NCI-H2107 treated with DMSO at 0.1 percent for 48 hours (cell line): ENCODE results near the gene NME4.
"Not testable (repeated sequence)": the region's sequence is repeated elsewhere in the genome, so short reads cannot be mapped to it uniquely, and the experiment has no call there.

Experiments used
- DNase-seq: peaks from one replicate; lab custom pipeline; 2025; ENCODE audit not compliant: unreplicated experiment; lab: John Stamatoyannopoulos, UW

The NME4 gene

DNA sequence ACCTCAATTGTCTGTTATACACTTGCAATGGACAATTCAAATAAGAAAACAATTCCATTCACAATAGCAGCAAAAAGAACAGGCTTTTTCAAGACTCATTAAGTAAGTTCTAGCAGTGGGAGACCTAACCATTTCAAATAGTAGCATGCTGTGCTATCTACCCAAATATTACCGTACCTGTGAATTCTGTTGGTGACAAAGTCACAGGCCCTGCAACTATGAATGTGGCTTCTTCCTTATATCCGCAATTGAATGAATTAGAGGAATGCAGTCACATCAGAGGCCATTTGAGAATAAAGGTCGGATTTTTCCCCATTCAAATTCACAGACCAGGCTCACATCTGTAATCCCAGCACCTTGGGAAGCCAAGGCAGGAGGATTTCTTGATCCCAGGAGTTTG, 800 bp upstream of the NME4 start:
- peak; percentile 63 for DNase-seq

DNA sequence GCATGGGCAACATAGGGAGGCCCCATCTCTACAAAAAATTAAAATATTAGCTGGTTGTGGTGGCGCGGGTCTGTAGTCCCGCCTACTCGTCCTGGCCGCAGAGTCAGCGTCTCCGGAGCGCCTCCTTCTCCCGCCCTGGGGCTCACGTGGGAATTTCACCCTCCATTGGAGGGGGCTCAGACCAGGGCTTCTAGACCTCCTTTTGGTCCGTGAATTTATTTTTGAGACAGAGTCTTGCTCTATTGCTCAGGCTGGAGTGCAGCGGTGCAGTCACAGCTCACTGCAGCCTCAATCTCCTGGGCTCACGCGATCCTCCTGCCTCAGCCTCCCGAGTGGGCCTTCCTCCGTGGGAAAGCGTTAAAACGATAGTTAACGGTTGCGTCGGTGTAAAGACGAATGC, 394 bp upstream of the NME4 start:
- DNase-seq = no peak

DNA sequence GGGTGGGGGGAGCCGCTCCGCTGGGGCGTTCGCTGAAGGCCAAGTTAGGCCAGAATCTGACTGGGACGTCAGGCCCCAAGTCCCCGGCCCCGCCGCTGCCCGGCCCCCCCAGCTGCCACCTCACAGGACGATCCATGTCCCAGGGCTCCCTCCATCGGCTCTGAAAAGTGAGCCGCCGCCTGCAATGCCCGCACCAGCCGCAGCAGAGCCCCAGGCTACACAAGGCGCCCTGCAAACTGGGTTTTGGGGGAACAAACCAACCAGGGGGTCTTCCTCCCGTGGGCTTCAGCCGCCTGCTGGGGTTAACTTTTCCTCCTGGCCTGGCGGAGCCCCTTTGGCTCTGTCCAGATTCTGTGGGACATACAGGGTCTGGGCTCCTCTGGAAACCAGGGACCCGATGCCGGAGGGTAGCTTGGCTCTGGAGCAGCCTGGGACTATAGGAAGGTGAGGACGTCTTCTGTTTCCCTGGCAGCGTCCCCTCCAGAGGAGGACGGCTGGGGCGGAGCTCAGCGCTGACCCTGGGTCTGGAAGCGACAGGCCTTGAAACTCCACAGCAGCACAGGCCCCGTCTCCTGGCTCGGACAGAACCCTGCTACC, 835 bp downstream of the NME4 start:
- DNase-seq = no peak

DNA sequence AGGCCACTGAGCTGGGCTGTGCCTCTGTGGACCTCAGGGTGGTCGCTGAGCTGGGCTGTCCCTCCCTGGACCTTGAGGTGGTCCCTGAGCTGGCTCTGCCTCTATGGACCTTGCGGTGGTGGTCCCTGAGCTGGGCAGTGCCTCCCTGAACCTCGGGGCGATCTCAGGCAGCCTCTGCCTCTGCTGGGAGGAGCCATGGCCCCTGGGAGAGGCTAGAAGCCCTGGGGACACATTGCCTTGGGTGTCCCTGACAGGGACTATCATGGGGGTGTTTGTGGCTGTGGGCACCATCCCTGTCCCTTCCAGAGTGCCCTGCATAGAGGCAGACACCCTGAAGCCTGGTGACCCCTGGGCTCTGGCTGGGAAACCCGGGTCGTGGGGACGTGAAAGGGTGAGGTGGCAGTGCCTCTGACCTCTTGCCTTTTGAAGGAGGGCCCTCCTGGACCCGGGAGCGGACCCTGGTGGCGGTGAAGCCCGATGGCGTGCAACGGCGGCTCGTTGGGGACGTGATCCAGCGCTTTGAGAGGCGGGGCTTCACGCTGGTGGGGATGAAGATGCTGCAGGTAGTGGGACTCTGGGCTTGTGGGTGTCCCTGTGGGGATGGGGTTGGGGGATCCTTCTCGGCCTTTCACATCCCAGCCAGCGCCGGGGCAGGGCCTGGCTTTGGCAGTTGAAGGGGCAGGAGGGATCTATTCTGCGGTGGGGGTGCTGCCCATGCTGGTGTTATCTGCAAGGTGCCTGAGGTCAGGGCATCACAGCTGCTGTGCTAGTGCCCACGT, 1.8 kb downstream of the NME4 start:
- no peak for DNase-seq

DNA sequence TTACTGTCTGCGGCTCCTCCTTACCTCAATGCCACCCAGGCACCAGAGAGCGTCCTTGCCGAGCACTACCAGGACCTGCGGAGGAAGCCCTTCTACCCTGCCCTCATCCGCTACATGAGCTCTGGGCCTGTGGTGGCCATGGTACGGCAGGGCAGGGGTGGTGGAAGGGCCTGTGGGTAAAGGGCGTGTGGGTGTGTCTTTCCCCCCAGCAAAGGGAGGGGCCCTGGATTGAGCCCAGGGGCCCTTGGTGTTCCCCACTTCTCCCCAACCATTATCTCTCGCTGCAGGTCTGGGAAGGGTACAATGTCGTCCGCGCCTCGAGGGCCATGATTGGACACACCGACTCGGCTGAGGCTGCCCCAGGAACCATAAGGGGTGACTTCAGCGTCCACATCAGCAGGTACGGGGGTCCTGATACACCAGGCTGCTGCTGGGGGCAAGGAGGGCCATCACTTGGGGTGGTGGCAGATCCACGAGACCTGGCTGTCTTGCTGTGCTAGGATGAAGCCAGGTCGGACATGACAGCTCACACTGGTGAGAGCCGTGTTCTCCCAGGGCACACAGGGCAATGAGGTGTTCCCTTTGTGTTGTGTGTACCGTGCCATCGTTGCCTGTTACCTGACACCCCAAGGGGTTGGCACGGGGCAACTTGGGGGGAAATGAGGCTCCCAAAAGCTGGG, 2.5 kb downstream of the NME4 start:
- DNase-seq = no peak

DNA sequence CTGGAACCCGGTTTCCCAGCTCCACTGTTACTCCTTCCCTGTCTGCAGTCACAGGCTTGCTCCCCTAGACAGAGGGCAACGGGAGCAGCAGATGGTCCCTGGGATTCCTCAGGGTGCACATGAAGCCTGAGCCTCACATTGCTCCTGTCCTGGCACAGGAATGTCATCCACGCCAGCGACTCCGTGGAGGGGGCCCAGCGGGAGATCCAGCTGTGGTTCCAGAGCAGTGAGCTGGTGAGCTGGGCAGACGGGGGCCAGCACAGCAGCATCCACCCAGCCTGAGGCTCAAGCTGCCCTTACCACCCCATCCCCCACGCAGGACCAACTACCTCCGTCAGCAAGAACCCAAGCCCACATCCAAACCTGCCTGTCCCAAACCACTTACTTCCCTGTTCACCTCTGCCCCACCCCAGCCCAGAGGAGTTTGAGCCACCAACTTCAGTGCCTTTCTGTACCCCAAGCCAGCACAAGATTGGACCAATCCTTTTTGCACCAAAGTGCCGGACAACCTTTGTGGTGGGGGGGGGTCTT, 3.1 kb downstream of the NME4 start:
- no peak for DNase-seq

DNA sequence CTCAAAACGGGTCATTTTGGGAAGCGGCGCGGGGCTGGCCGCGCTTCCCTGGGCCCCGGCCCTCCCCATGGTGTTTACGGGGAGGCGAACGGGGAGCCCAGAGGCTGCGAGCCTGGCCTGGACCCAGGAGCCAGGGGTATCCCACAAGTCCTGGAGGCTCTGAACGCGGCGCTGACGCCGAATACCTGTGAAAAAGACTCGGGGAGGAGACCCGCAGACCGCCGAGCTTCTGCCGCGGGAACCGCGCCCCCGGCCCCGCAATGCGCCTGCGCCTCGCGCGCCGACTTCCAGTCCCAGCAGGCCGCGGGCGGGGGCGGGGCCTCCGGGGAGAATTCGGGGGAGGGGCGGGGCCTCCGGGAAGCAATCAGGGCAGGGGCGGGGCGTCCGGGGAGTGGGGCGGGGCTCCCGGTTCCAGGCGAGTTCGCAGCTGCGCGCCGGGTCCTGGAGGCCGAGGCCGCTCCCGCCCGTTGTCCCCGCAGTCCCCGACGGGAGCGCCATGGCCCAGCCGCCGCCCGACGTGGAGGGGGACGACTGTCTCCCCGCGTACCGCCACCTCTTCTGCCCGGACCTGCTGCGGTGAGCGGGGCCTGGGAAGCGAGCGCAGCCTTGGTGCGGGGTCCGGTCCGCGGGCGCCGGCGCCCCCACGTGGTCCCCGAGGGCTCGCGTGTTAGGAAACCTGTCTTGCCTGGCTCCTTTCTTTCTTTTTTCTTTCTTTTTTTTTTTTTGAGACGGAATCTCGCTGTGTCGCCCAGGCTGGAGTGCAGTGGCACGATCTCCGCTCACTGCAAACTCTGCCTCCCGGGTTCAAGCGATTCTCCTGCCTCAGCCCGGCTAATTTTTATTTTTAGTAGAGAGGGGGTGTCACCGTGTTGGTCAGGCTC, 4.7 kb downstream of the NME4 start, which contains the start of gene DECR2:
Gene DECR2 (plus strand): TSS at position 418 of the 881 bp plus-strand sequence. CDS start 79 bp downstream, at position 497.
- DNase-seq = peak; percentile 74

DNA sequence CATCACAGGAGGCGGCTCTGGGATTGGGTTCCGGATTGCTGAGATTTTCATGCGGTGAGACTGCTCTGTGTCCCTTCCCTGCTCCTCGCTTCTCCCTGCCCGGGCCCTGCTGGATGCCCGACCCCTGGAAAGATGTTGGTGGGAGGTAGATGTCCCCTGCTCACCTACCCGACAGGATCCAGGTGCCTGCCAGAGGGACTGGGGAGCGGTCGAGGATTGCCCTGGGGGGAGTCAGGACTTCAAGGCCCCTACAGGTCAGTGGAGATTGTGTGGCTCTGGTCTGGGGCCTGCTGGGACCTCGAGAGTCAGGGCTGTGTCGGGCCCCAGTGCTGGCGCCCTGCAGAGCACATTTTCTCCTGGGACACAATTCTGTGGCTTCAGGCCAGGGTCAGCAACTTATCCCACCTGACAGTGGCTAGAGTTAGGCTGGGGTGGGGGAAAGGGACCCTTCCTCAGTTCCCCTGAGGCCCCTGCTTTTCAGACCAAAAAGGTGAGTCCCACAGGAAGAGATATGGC, 8.0 kb downstream of the NME4 start:
- DNase-seq = no peak

DNA sequence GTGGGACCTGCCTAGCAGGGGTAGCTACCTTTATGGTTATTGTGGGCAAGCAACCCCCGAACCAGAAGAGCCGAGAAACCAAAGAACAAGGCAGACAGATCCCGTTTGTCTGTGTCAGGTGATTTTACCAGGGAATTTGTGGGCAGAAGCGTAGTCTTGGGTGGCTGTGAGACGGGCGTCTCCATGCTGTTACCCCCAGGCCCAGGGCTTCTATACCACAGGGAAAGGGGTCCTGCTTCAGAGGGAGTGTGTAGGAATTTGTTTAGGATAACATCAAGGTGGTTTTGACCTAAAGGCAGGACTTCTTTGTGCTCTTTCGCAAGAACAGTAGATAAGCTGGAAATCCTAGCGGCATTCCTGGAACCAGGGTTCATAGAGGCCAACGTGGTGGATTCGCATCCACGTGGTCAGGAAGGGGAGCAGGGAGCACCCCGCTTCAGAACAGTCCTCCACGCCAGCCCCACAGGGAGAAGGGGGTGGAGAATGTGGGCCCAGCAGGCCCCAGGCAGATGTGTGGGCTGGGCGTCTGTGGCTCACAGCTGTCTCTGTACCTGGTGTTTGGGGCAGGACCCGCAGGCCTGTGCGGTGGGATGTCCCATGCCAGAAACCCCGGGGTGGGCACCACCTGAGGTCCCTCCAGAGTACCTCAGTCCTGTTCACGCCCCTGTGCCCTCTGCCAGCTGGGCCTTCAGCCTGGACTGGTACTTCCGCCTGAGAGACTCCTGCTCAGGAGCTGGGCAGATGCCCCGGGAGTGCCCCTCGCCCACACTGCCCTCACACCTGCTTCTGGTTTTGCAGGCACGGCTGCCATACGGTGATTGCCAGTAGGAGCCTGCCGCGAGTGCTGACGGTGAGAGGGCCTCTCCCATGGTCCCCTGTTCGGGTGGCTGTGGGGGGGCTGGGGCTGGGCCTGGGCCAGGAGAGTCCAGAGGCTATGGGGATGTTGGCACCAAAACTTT, 8.8 kb downstream of the NME4 start:
- DNase-seq = no peak

DNA sequence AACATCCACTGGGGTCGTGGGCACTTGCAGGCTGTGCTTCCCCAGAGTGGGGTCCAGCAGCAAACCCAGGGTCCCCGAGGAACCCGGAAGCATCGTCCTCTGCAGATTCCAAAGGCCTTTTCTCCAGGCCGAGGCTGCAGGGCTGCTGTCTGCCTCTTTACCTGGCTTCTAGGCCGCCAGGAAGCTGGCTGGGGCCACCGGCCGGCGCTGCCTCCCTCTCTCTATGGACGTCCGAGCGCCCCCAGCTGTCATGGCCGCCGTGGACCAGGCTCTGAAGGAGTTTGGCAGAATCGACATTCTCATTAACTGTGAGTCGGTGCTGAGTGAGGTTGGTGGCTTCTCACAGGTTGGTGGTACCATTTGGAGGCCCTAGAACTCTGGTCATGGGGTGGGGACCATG, 10.3 kb downstream of the NME4 start:
- DNase-seq = no peak

DNA sequence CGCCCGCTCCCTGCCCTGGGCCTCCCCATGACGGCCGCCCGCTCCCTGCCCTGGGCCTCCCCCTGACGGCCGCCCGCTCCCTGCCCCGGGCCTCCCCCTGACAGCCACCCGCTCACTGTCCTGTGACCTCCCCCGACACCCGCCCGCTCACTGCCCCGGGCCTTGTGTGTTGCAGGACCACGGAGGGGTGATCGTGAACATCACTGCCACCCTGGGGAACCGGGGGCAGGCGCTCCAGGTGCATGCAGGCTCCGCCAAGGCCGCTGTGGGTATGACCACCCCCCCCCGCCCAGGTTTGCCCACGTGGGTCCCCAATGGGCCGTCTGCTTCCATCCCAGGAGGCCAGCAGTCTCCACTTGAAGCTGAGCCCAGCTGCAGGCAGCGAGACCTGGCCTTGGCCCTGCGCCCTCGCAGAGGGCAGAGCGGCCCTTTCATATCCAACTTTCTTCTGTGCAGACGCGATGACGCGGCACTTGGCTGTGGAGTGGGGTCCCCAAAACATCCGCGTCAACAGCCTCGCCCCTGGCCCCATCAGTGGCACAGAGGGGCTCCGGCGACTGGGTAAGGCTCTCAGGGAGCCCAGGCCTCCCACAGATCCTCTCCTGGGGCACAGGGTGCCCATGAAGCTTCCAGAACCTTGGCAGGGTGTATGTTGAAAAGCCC, 13.6 kb downstream of the NME4 start:
- DNase-seq = no peak

DNA sequence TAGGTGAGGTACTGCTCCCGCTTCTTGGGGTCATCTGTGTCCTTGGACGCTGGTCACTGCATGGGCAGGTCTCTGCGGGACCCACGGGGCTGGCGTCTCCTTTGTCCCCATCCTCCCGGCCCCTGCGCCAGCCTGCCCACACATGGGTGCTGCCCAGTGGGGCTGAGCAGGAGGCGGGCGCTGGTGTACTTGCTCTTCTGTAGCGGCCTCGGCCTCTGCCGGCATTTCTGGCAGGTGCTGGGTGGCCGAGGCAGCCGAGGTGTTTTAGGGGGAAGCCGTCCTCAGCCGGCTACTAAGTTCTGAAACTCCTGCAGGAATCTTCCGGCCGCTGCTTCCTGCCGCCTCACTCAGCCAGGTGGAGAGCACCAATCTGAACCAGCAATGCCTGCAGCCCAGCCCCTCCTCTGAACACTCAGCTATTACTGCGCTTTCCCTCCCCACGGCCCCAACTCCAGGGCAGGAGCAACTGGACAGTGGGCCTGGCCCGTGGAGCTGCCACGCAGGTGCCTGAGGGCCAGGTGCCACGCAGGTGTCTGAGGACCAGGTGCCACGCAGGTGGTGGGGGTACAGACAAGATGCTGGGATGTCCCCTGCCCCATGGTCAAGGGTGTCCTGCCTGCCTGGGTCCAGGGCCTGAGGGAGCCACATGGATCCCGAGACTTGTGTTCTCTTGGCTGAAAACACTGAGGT, 14.7 kb downstream of the NME4 start:
- no peak for DNase-seq

DNA sequence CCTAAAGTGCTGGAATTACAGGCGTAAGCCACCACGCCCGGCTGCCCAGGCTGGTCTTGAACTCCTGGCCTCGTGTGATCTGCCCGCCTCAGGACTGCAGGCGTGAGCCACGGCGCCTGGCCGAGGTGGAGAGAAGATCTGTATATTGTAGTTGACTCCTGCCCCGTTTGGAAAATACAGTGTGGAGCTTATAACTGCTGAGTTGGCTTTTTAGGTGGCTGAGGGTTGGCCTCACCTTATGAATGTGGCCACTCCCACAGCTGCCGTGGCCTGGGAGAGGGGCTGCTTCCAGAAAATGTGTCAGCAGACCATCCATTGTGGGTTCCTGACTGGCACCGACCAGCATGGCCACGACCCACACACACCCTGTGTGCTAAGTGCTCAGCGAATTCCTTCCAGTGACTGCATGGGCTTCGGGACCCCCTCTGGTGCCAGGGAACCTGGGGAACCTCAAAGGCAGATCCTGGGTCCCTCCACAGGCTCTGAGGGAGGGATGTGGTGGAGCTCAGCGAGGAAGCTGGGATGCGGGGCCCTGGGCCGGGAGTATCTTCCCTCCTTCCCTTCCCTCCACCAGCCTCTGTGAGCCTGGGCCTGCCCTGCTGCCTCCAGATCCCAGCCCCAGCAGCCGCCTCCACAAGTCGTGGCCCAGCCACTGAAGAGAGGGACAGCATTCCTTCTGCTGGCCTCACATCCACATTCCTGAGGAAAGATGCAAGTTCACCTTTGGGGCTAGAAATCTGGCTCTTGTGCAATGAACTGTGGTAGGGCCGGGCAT, 17.6 kb downstream of the NME4 start:
- DNase-seq = no peak

DNA sequence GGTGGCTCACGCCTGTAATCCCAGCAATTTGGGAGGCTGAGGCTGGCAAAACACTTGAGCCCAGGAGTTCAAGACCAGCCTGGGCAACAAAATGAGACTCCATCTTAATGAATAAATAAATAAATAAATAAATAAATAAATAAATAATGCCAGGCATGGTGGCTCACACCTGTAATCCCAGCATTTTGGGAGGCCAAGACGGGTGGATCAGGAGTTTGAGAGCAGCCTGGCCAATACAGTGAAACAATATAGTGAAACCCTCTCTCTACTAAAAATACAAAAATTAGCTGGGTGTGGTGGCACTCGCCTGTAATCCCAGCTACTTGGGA, 18.1 kb downstream of the NME4 start:
- DNase-seq = not testable (repeated sequence)

DNA sequence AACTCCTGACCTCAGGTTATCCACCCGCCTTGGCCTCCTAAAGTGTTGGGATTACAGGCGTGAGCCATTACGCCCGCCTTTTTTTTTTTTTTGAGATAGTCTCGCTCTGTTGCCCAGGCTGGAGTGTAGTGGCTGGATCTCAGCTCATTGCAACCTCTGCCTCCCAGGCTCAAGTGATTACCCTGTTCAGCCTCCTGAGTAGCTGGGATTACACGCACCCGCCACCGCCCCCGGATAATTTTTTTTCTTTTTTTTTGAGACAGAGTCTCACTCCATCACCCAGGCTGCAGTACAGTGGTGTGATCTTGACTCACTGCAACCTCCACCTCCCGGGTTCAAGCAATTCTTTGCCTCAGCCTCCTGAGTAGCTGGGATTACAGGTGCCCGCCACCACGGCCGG, 25.2 kb downstream of the NME4 start:
- not testable (repeated sequence) for DNase-seq

DNA sequence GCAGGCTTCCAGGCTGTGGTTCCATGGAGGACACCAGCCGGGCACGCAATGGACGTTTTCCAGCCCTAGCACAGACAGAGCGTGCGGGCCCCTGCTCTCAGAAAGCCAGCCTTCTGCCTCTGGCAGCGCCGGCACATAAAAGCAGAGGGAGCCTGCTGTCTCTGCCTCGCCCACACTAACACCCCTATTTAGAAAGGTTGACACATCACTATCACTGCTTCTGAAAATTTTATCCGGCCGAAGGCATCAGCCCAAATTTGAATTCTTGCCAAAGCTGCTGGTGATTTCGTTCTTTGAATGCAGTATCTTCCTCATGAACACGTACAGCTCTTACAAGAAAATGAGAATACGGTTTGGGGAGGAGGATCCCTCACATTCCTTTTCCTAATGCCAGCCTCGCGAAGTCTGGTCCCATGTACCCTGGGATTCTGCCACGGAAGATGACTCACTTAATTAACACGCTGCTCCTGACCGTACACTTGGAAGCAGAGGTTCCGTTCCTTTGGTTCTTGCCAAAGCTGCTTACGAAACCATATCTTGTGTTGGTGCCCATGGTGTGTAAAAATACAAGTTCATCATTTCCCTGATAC, 27.1 kb downstream of the NME4 start:
- DNase-seq = no peak

DNA sequence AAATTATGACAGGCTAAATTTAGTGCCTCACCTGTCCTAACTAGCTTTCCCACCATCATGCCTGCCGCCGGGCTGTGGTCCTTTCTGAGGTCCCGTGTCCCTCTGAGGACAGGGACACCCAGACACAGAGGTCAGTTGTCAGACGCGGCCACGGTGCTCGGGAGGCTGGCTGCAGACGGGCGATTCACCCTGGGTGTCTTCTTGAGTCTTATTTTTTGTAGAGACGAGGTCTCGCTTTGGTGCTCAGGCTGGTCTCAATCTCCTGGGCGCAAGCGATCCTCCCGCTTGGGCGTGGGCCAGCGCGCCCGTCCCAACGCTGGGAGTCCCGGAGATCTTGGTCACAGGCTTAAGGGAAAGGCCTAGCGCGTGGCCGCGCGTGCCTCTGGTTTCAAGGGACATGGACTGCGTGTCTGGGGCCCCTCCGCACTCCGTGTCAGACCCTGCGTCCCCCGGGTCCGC, 27.7 kb downstream of the NME4 start:
- no peak for DNase-seq
